Left lung (tissue), 10 donors: ENCODE data around the gene SPP1. TPM values are rescaled to one million over a fixed set of nuclear protein-coding genes. Genes with fewer than 3 reads are reported as not detected.
"Not testable (repeated sequence)": the region's sequence is repeated elsewhere in the genome, so short reads cannot be mapped to it uniquely, and the experiment has no call there.

Experiments
- ATAC-seq: fragments of 200-7000 bp; cut with Tn5 transposase; one replicate; pipeline ENCODE4 v1.9.1; 2020; ENCODE audit warnings: moderate library complexity
- DNase-seq, 4 donors: peaks; one replicate each; pipeline ENCODE4 v3.0.0-alpha.2; 2013 to 2020
- H3K27ac ChIP-seq, 2 donors: fragments of 200-600 bp; sonication (generic) in 1 of 2; one replicate each; pipeline versions ENCODE4 v1.5.0 to v1.8.0; 2020 to 2021
- H3K27me3 ChIP-seq, 2 donors: fragments of 200-600 bp; sonication (generic) in 1 of 2; one replicate each; pipeline versions ENCODE4 v1.5.0 to v1.8.0; 2020 to 2021
- H3K36me3 ChIP-seq, 2 donors: fragments of 200-600 bp; sonication (generic) in 1 of 2; one replicate each; pipeline versions ENCODE4 v1.5.0 to v1.8.0; 2020 to 2021
- H3K4me1 ChIP-seq, 2 donors: fragments of 200-600 bp; one replicate each; pipeline ENCODE4 v1.8.0; 2021
- H3K4me3 ChIP-seq, 2 donors: fragments of 200-600 bp; sonication (generic) in 1 of 2; one replicate each; pipeline versions ENCODE4 v1.5.0 to v1.8.0; 2020 to 2021; ENCODE audit warnings: mild to moderate bottlenecking in 1 of 2
- H3K9me3 ChIP-seq, 2 donors: fragments of 200-600 bp; sonication (generic) in 1 of 2; one replicate each; pipeline versions ENCODE4 v1.5.0 to v1.8.0; 2020 to 2021
- intact Hi-C, 2 donors: fragments of 100-400 bp; cut with DNase I; formaldehyde crosslinking; loops; one replicate each; pipeline versions ENCODE4 v1.11.2 to v1.14.2; 2022
- polyA plus RNA-seq, 6 donors: library from polyadenylated mRNA; unstranded; fragments of 120-200 nt; gene quantifications; one replicate each; pipeline ENCODE4 v1.2.1, GENCODE V29; 2013; ENCODE audit not compliant: insufficient read length in 6 of 6
- total RNA-seq, 2 donors: library from RNA; stranded (reverse); fragmentation: NEBNext Ultra II Directional; extraction: Animal tissue kit (Norgen Biotek cat#: 25700); gene quantifications; one replicate each; pipeline ENCODE4 v1.2.1, GENCODE V29; 2021
- TF ChIP-seq, protein P1 (sequence below), 2 donors: fragments of 200-600 bp; sonication (generic) in 1 of 2; IDR thresholded peaks; one replicate each; pipeline versions ENCODE4 v1.5.0 to v1.8.0; 2021; ENCODE audit warnings: antibody characterized with exemption in 2 of 2
- donor health status: DM: no; HTN: yes; CAD: no.
- donor health status: DM: no; HTN: no; CAD: no.

The SPP1 gene
- total and polyA plus RNA-seq, 8 donors: 37.6 to 229 (median 75.8) TPM

DNA sequence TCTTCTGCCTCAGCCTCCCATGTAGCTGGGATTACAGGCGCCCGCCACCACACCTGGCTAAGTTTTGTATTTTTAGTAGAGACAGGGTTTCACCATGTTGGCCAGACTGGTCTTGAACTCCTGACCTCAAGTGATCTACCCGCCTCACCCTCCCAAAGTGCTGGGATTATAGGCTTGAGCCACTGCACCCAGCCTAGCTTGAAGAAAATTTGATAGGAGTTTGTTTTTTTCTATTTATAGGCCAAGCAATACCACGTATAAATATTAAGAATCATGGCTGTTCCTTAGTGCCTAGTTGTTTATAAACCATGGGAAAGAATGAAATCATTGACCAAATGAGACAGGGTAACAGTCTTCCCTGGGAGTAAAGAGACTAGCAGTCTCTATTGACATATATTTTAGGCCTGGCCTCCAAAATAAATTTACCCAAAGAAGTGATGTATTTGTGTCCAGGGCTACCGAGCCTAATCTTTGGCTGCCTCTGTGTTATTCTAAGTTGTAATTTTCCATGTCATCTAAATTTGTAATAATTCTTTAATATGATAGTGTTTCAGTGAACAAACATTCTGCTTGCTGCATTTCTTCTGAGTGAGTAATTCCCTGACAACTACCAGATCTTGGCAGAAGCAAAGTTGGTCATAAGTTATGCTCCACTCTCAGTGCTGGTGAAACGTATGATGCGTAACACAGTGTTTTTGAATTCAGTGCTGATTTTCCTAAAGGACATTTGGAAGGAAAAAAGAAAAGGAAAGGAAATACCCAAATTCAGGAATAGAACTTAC lies 42.2 kb downstream of the SPP1 start:
- no peaks in the 10 kb centered on the region for H3K27me3 ChIP-seq
- no peak overlapping the region for H3K4me3 ChIP-seq
- H3K27ac ChIP-seq: peak overlapping the region; percentile 30 to 86
- peaks cover 0 to 5% of the 10 kb centered on the region in 2 donors for H3K36me3 ChIP-seq
- intact Hi-C loops: no loop called here
- ATAC-seq (peak; percentile 83), DNase-seq (peak in 2 of 4 donors; percentile 26 to 37)
- no peaks in the 10 kb centered on the region for H3K9me3 ChIP-seq
- H3K4me1 ChIP-seq: peaks cover 4 to 23% of the 10 kb centered on the region in 2 donors
- TF ChIP-seq, protein P1, sequence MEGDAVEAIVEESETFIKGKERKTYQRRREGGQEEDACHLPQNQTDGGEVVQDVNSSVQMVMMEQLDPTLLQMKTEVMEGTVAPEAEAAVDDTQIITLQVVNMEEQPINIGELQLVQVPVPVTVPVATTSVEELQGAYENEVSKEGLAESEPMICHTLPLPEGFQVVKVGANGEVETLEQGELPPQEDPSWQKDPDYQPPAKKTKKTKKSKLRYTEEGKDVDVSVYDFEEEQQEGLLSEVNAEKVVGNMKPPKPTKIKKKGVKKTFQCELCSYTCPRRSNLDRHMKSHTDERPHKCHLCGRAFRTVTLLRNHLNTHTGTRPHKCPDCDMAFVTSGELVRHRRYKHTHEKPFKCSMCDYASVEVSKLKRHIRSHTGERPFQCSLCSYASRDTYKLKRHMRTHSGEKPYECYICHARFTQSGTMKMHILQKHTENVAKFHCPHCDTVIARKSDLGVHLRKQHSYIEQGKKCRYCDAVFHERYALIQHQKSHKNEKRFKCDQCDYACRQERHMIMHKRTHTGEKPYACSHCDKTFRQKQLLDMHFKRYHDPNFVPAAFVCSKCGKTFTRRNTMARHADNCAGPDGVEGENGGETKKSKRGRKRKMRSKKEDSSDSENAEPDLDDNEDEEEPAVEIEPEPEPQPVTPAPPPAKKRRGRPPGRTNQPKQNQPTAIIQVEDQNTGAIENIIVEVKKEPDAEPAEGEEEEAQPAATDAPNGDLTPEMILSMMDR (IDR thresholded peaks at IDR 0.05): no peak

DNA sequence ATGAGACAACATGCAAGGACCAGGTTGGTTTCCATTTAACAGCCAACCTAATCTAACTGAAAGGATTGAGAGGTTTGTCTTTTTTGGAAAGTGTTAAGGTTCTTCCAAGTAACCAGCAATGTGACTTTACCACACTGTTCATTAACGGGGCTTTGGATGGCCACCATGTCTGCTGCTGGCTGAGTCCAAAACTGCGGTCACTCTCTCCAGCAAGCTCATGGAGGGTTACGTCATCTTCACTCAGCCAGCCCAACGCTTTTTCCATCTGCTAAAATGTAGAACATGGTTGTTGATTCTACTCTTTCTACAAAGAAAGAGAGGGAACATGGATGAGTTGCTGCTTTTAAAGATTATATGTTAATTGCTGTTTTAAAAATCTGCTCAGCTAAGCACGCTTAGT lies 43.0 kb downstream of the SPP1 start:
- Histone ChIP-seq H3K4me3 (no peak overlapping the region), H3K4me1 (peaks cover 4 to 18% of the 10 kb centered on the region in 2 donors), H3K27ac (peak overlapping the region; percentile 30 to 86), H3K27me3 (no peaks in the 10 kb centered on the region), H3K36me3 (peaks cover 0 to 5% of the 10 kb centered on the region in 2 donors), H3K9me3 (no peaks in the 10 kb centered on the region)
- ATAC-seq: peak; percentile 61
- intact Hi-C loops: no loop called here
- peak in 3 of 4 donors; percentile 33 to 61 (median 34) for DNase-seq
- TF ChIP-seq, protein P1 (IDR thresholded peaks at IDR 0.05): no peak

DNA sequence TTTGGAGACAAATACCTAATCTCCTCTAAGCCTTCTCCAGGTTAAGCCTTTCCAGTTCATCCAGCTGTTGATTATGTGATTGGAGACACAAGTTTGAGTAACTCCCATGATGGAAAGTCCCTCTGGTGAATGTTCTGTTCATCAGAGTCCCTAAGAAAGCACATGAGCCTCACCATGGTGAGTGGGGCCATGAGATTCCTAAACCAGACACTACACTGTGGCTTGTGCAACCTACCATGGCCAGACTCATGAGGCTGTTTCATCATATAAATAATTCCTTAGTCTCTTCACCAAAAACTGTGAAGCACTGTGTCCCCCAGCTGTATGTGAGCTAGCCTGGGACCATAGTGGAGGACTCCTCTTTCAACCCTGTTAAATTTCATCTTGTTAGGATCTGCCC lies 46.3 kb downstream of the SPP1 start:
- TF ChIP-seq, protein P1 (IDR thresholded peaks at IDR 0.05): no peak
- intact Hi-C loops: no loop called here

DNA sequence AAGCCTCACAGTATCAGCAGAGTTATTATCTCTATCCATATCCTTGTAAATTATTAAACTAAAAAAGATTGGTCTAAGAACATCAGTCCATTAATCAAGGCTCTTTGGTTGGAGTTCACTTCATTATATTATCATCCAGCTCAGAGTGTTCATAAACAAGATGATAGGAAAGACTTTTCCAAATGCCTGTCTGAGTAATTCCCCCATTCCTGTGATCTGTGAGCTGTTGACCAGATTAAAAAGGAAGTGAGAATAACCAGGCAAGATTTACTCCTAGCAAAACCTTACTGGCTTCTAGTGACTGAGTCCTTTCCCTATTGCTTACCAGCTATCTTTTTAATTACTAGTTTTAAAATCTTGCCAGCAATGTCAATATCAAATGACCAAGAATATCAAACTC lies 46.8 kb downstream of the SPP1 start:
- intact Hi-C loops: no loop called here
- no peak for DNase-seq

More for the DNA sequence above, 46.3 kb downstream of the SPP1 start:
- Histone ChIP-seq H3K27me3 (no peaks in the 10 kb centered on the region), H3K4me3 (no peak overlapping the region), H3K27ac (peak overlapping the region in 1 of 2 donors; percentile 8), H3K36me3 (peaks cover 0 to 12% of the 10 kb centered on the region in 2 donors), H3K4me1 (peaks cover 4 to 14% of the 10 kb centered on the region in 2 donors), H3K9me3 (peaks cover 0 to 8% of the 10 kb centered on the region in 2 donors)
- ATAC-seq (peak; percentile 33), DNase-seq (no peak)

DNA sequence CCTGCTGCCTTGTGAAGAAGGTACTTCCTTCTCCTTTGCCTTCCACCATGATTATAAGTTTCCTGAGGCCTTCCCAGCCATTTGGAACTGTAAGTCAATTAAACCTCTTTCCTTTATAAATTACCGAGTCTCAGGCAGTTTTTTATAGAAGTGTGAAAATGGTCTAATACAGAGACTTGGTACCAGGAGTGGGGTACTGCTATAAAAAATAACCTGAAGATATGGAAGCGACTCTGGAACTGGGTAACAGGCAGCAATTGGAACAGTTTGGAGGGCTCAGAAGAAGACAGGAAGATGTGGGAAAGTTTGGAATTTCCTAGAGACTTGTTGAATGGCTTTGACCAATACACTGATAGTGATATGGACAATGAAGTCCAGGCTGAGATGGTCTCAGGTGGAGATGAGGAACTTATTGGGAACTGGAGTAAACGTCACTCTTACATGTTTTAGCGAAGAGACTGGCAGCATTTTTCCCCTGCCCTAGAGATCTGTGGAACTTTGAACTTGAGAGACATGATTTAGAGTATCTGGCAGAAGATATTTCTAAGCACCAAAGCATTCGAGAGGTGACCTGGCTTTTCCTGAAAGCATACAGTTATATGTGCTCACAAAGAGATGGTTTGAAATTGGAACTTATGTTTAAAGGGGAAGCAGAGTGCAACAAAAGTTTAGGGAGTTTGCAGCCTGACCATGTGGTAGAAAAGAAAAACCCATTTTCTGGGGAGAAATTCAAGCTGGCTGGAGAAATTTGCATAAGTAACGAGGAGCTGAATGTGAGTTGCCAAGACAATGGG lies 50.6 kb downstream of the SPP1 start:
- H3K4me3 ChIP-seq, H3K27me3 ChIP-seq, intact Hi-C loops, ATAC-seq, H3K9me3 ChIP-seq, H3K27ac ChIP-seq, DNase-seq: not testable (repeated sequence)
- H3K36me3 ChIP-seq: peaks cover 0 to 12% of the 10 kb centered on the region in 2 donors
- peaks cover 7 to 19% of the 10 kb centered on the region in 2 donors for H3K4me1 ChIP-seq

More for the DNA sequence above, 46.8 kb downstream of the SPP1 start:
- H3K27me3 ChIP-seq: no peaks in the 10 kb centered on the region
- H3K4me1 ChIP-seq: peaks cover 4 to 14% of the 10 kb centered on the region in 2 donors
- no peak overlapping the region for H3K4me3 ChIP-seq
- ATAC-seq: peak; percentile 13
- peaks cover 0 to 8% of the 10 kb centered on the region in 2 donors for H3K9me3 ChIP-seq
- TF ChIP-seq, protein P1 (IDR thresholded peaks at IDR 0.05): no peak
- peaks cover 0 to 12% of the 10 kb centered on the region in 2 donors for H3K36me3 ChIP-seq
- H3K27ac ChIP-seq: peak overlapping the region in 1 of 2 donors; percentile 8
